ENCODE data around the gene RERE.

DNA sequence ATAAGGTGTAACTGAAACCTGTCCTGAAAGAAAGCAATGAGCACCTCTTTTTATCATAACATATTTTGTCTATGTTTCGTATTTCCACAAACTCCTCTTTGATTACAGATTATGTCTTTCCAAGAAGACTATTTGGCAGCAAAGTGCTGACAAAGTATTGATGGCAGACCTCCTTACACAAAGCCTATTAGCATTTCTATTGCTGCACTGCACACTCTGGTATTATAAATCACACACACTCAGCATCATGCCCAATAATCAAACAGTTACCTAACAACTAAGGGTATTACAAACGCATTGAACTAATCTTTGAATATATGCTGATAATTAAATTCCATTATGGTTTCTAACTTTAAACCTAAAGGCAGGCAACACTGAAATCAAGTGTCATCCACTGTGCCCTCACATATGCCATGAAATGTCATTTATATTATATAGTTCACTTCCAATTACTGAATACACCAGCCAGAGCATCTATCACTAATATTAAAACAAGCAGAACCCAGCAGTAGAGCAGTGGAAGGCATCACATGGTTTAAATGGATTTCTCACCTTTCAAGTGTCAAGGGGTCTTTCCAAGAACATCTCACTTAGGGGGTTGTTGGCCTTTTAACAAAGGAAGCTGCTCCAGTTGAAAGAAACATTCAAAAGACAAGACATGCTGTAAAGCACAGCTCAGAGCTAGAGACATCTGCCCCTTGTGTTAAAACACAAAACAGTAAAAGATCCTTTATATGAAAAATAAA is 239.1 kb downstream of the RERE start:
- TF ChIP-seq POLR2AphosphoS5 (IDR thresholded peaks at IDR 0.05; ENCODE audit: borderline replicate concordance, low read depth, low read length) (no peak), EZH2 (IDR thresholded peaks at IDR 0.05) (no peak)

Data from SK-N-MC (cell line).